NCI-H345 treated with DMSO at 0.1 percent for 48 hours (cell line): ENCODE data around the gene CXCL9.
"Not testable (repeated sequence)": the region's sequence is repeated elsewhere in the genome, so short reads cannot be mapped to it uniquely, and the experiment has no call there.

Experiments
- DNase-seq: peaks from one replicate; lab custom pipeline; 2025; ENCODE audit not compliant: unreplicated experiment; lab: John Stamatoyannopoulos, UW

The CXCL9 gene

GRCh38 chr4:76012388-76012801, 5.1 kb upstream of the CXCL9 start:
- DNase-seq: no peak

GRCh38 chr4:76011700-76012387, 4.5 kb upstream of the CXCL9 start:
- no peak for DNase-seq

- no peak for DNase-seq
Observed at GRCh38 chr4:76011018-76011670, 3.8 kb upstream of the CXCL9 start.

GRCh38 chr4:76010576-76010975, 3.3 kb upstream of the CXCL9 start:
- no peak for DNase-seq

- DNase-seq: no peak
Observed at GRCh38 chr4:76009311-76009710, 2.0 kb upstream of the CXCL9 start.

GRCh38 chr4:76003620-76004019, 3.7 kb downstream of the CXCL9 start:
- DNase-seq: no peak

- DNase-seq: no peak
Observed at GRCh38 chr4:76003035-76003434, 4.3 kb downstream of the CXCL9 start.

- no peak for DNase-seq
Observed at GRCh38 chr4:76002176-76002575, 5.1 kb downstream of the CXCL9 start.

GRCh38 chr4:76001700-76002099, 5.6 kb downstream of the CXCL9 start:
- no peak for DNase-seq

GRCh38 chr4:76000279-76000678, 7.0 kb downstream of the CXCL9 start:
- DNase-seq: no peak

- not testable (repeated sequence) for DNase-seq
Observed at GRCh38 chr4:75998525-75999147, 8.7 kb downstream of the CXCL9 start.

GRCh38 chr4:75997946-75998345, 9.4 kb downstream of the CXCL9 start:
- no peak for DNase-seq

GRCh38 chr4:75997081-75997480, 10.2 kb downstream of the CXCL9 start:
- DNase-seq: no peak

GRCh38 chr4:75995727-75996126, 11.6 kb downstream of the CXCL9 start:
- DNase-seq: peak; percentile 59

GRCh38 chr4:75992462-75992861, 14.8 kb downstream of the CXCL9 start:
- no peak for DNase-seq

- no peak for DNase-seq
Observed at GRCh38 chr4:75989846-75990528, 17.3 kb downstream of the CXCL9 start.

- no peak for DNase-seq
Observed at GRCh38 chr4:75985116-75985515, 22.2 kb downstream of the CXCL9 start.

- no peak for DNase-seq
Observed at GRCh38 chr4:75980576-75980975, 26.7 kb downstream of the CXCL9 start.

GRCh38 chr4:75976177-75976576, 31.1 kb downstream of the CXCL9 start:
- no peak for DNase-seq

GRCh38 chr4:75973766-75974165, 33.5 kb downstream of the CXCL9 start:
- no peak for DNase-seq

GRCh38 chr4:75968084-75968483, 39.2 kb downstream of the CXCL9 start:
- DNase-seq: no peak

- DNase-seq: no peak
Observed at GRCh38 chr4:75963558-75963957, 43.8 kb downstream of the CXCL9 start.
